Keratinocyte (primary cell): ENCODE measurements around the gene TNFRSF25. TPM values are rescaled to one million over a fixed set of nuclear protein-coding genes. Genes with fewer than 3 reads are reported as not detected.

ENCODE experiments used
- DNase-seq: peaks from one replicate; pipeline ENCODE4 v3.0.0-alpha.2; 2011; ENCODE audit warnings: low read depth, missing footprints, low spot score
- FAIRE-seq: peaks from 2 replicates; lab custom pipeline; 2011; peaks lifted over from hg19 to GRCh38; lab: Jason Lieb, UNC
- H2AFZ ChIP-seq: 2 replicates; pipeline ENCODE4 v1.6.0; 2012; ENCODE audit warnings: low read length, control low read depth, inconsistent platforms; ENCODE audit not compliant: control insufficient read depth
- H3K27ac ChIP-seq: 2 replicates; pipeline ENCODE4 v1.5.1; 2011; ENCODE audit warnings: low read length; ENCODE audit not compliant: control insufficient read depth, insufficient read depth
- H3K27me3 ChIP-seq: 3 replicates; pipeline ENCODE4 v1.6.0; 2011; ENCODE audit warnings: low read length; ENCODE audit not compliant: control insufficient read depth, insufficient read depth; ENCODE audit errors: extremely low read depth
- H3K36me3 ChIP-seq, 2 experiments: 2 replicates in 1 of 2; 3 replicates in 1 of 2; pipeline ENCODE4 v1.5.1; 2011; ENCODE audit warnings: low read length in 2 of 2, mild to moderate bottlenecking in 1 of 2; ENCODE audit not compliant: control insufficient read depth in 2 of 2, insufficient read depth in 2 of 2; ENCODE audit errors: extremely low read depth in 1 of 2
- H3K4me1 ChIP-seq: 3 replicates; pipeline ENCODE4 v1.5.1; 2011; ENCODE audit warnings: low read length; ENCODE audit not compliant: control insufficient read depth, insufficient read depth; ENCODE audit errors: extremely low read depth
- H3K4me2 ChIP-seq: 3 replicates; pipeline ENCODE4 v1.6.0; 2011; ENCODE audit warnings: low read depth, low read length; ENCODE audit not compliant: control insufficient read depth, insufficient read depth; ENCODE audit errors: extremely low read depth
- H3K4me3 ChIP-seq, 3 experiments: fragments of 200-600 bp in 1 of 3; sonication (generic) in 1 of 3; 2 replicates in 2 of 3; 3 replicates in 1 of 3; pipeline ENCODE4 v1.5.1; 2011 to 2016; ENCODE audit warnings: low read length in 3 of 3, mild to moderate bottlenecking in 3 of 3, control low read depth in 2 of 3, inconsistent platforms in 1 of 3, low read depth in 1 of 3, mixed read lengths in 1 of 3, mixed run types in 1 of 3, moderate library complexity in 1 of 3; ENCODE audit not compliant: control insufficient read depth in 2 of 3, insufficient read depth in 2 of 3; ENCODE audit errors: extremely low read depth in 1 of 3
- H3K79me2 ChIP-seq: 2 replicates; pipeline ENCODE4 v1.6.0; 2012; ENCODE audit warnings: low read length; ENCODE audit not compliant: control insufficient read depth, insufficient read depth
- H3K9ac ChIP-seq: 3 replicates; pipeline ENCODE4 v1.6.0; 2011; ENCODE audit warnings: low read length; ENCODE audit not compliant: control insufficient read depth, insufficient read depth; ENCODE audit errors: extremely low read depth
- H3K9me1 ChIP-seq: 3 replicates; pipeline ENCODE4 v1.6.0; 2011; ENCODE audit warnings: low read length; ENCODE audit not compliant: control insufficient read depth, insufficient read depth; ENCODE audit errors: extremely low read depth
- H3K9me3 ChIP-seq: 2 replicates; pipeline ENCODE4 v1.5.1; 2012; ENCODE audit warnings: low read depth, low read length; ENCODE audit not compliant: control insufficient read depth
- H4K20me1 ChIP-seq: 3 replicates; pipeline ENCODE4 v1.6.0; 2011; ENCODE audit warnings: low read length; ENCODE audit not compliant: control insufficient read depth, insufficient read depth; ENCODE audit errors: extremely low read depth
- EZH2 ChIP-seq: IDR thresholded peaks from one replicate; pipeline ENCODE4 v1.6.1; 2012; ENCODE audit warnings: inconsistent platforms, mild to moderate bottlenecking, low read length, moderate library complexity
- dilution Hi-C: fragments of 300-500 bp; cut with MboI; formaldehyde crosslinking; loops from one replicate; pipeline ENCODE4 v1.7.0; 2020; ENCODE audit warnings: low sequenced_read_pairs; ENCODE audit not compliant: extremely low pct_ligation_motif_present
- polyA plus RNA-seq, 5 experiments: library from polyadenylated mRNA; depleted of rRNA in 3 of 5; stranded (reverse) in 3 of 5; stranded (forward) in 1 of 5; unstranded in 1 of 5; fragments of >200 nt; gene quantifications; 1 replicate in 1 of 5; 2 replicates in 3 of 5; 3 replicates in 1 of 5; pipeline versions ENCODE4 v1.2.1 to v1.2.3, GENCODE V29; 2011 to 2012; ENCODE audit warnings: missing spikeins in 2 of 5, low read depth in 1 of 5, low replicate concordance in 1 of 5
- TF ChIP-seq, protein P1 (sequence below), 3 experiments: IDR thresholded peaks in 1 of 3; conservative IDR thresholded peaks in 1 of 3; optimal IDR thresholded peaks in 1 of 3; 2 replicates in 2 of 3; 3 replicates in 1 of 3; pipeline versions ENCODE3 to v1.5.1; 2011; ENCODE audit warnings: low read length in 3 of 3, mild to moderate bottlenecking in 3 of 3, moderate library complexity in 2 of 3, control low read depth in 1 of 3, inconsistent platforms in 1 of 3; ENCODE audit not compliant: insufficient read depth in 2 of 3; ENCODE audit errors: extremely low read depth in 1 of 3

Gene TNFRSF25
- polyA plus RNA-seq, 1 donor (not counting 4 experiments of a cell fraction or from before 2014, with no cell fraction given): 12.4 TPM

- H3K4me3 ChIP-seq: no peak overlapping the region
- no peak overlapping the region for H2AFZ ChIP-seq
- peaks cover 65% of the 10 kb centered on the region for H3K4me1 ChIP-seq
- H4K20me1 ChIP-seq: no peaks in the 10 kb centered on the region
- H3K9ac ChIP-seq: peak overlapping the region; percentile 15
- no peaks in the 10 kb centered on the region for H3K9me1 ChIP-seq
- dilution Hi-C loops: no loop called here
- no peak for TF ChIP-seq EZH2
- TF ChIP-seq, protein P1, sequence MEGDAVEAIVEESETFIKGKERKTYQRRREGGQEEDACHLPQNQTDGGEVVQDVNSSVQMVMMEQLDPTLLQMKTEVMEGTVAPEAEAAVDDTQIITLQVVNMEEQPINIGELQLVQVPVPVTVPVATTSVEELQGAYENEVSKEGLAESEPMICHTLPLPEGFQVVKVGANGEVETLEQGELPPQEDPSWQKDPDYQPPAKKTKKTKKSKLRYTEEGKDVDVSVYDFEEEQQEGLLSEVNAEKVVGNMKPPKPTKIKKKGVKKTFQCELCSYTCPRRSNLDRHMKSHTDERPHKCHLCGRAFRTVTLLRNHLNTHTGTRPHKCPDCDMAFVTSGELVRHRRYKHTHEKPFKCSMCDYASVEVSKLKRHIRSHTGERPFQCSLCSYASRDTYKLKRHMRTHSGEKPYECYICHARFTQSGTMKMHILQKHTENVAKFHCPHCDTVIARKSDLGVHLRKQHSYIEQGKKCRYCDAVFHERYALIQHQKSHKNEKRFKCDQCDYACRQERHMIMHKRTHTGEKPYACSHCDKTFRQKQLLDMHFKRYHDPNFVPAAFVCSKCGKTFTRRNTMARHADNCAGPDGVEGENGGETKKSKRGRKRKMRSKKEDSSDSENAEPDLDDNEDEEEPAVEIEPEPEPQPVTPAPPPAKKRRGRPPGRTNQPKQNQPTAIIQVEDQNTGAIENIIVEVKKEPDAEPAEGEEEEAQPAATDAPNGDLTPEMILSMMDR (optimal IDR thresholded peaks at IDR 0.05 in 1 of 3, IDR thresholded peaks at IDR 0.05 in 1 of 3, conservative IDR thresholded peaks at IDR 0.05 in 1 of 3; ENCODE audit: extremely low read depth in 1 of 3, insufficient read depth in 2 of 3, low read length in 3 of 3): no peak
- peaks cover 16% of the 10 kb centered on the region for H3K79me2 ChIP-seq
- FAIRE-seq (no peak), DNase-seq (no peak)
- no peak overlapping the region for H3K4me2 ChIP-seq
- H3K27ac ChIP-seq: peak overlapping the region; percentile 8
- H3K27me3 ChIP-seq: no peaks in the 10 kb centered on the region
- no peaks in the 10 kb centered on the region for H3K36me3 ChIP-seq
- no peaks in the 10 kb centered on the region for H3K9me3 ChIP-seq
These were observed 49.1 kb downstream of the TNFRSF25 start for GRCh38 chr1:6416906-6417305.

DNA sequence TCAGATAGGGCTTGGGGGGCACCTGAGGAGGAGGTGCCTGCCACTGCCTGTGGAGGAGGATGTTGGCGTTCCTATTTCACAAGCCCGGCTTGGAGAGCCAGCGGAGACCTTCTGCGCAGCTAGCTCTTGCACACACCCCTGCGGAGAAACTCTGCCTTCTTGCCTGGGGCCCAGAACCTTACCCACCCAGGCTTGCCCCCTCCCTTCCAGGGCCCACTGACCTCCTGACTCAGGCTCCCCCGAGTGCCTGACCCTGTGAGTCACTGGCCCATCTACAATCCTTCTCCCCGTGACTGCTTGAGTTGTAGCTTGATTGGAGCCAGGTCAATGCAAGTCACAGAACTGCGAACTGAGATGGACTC is 49.7 kb downstream of the TNFRSF25 start:
- no peaks in the 10 kb centered on the region for H3K36me3 ChIP-seq
- H3K27ac ChIP-seq: peak overlapping the region; percentile 96
- DNase-seq (no peak), FAIRE-seq (no peak)
- no peak overlapping the region for H2AFZ ChIP-seq
- H3K9ac ChIP-seq: peak overlapping the region; percentile 80
- no peaks in the 10 kb centered on the region for H3K9me1 ChIP-seq
- TF ChIP-seq, protein P1 (optimal IDR thresholded peaks at IDR 0.05 in 1 of 3, IDR thresholded peaks at IDR 0.05 in 1 of 3, conservative IDR thresholded peaks at IDR 0.05 in 1 of 3; ENCODE audit: extremely low read depth in 1 of 3, insufficient read depth in 2 of 3, low read length in 3 of 3): no peak
- no peak for TF ChIP-seq EZH2
- H4K20me1 ChIP-seq: no peaks in the 10 kb centered on the region
- H3K79me2 ChIP-seq: peaks cover 16% of the 10 kb centered on the region
- H3K4me1 ChIP-seq: peaks cover 59% of the 10 kb centered on the region
- H3K4me3 ChIP-seq: no peak overlapping the region
- dilution Hi-C loops: no loop called here
- H3K27me3 ChIP-seq: no peaks in the 10 kb centered on the region
- H3K9me3 ChIP-seq: no peaks in the 10 kb centered on the region
- no peak overlapping the region for H3K4me2 ChIP-seq
